CD4-positive, alpha-beta T cell (primary cell): ENCODE data around the gene SMTNL1. TPM values are rescaled to one million over a fixed set of nuclear protein-coding genes. Genes with fewer than 3 reads are reported as not detected.
A peak's percentile ranks its signal among the peaks of the same experiment; 100 is the strongest.

Source experiments
- ATAC-seq: fragments of 200-7000 bp; cut with Tn5 transposase; one replicate; pipeline ENCODE4 v1.10.0; 2022; ENCODE audit warnings: mild to moderate bottlenecking; ENCODE audit not compliant: poor library complexity
- CTCF ChIA-PET: fragments of 350-600 bp; sonication (Branson Sonifier 250); formaldehyde crosslinking; loops from one replicate; lab custom pipeline; 2021; ENCODE audit warnings: antibody characterized with exemption, inconsistent platforms; lab: Charles Lee
- POLR2A ChIA-PET: fragments of 350-600 bp; sonication (Branson Sonifier 250); formaldehyde crosslinking; loops from one replicate; lab custom pipeline; 2021; ENCODE audit warnings: antibody characterized with exemption, inconsistent platforms; lab: Charles Lee
- DNase-seq, 14 experiments: peaks; one replicate each; pipeline ENCODE4 v3.0.0-alpha.2; 2013 to 2020; ENCODE audit warnings: mixed read lengths in 2 of 14
- H3K27ac ChIP-seq, 2 donors: one replicate each; pipeline versions ENCODE4 v1.5.1 to v1.7.0; 2013; ENCODE audit warnings: low read length in 2 of 2, low read depth in 1 of 2, mild to moderate bottlenecking in 1 of 2
- H3K27me3 ChIP-seq, 2 experiments: 1 replicate in 1 of 2; 2 replicates in 1 of 2; pipeline versions ENCODE4 v1.6.1 to v1.7.0; 2013; ENCODE audit warnings: low read length in 2 of 2, control low read depth in 1 of 2, mild to moderate bottlenecking in 1 of 2, moderate library complexity in 1 of 2; ENCODE audit not compliant: insufficient read depth in 2 of 2, control insufficient read depth in 1 of 2
- H3K36me3 ChIP-seq: one replicate; pipeline ENCODE4 v1.6.1; 2013; ENCODE audit warnings: low read length, control low read depth; ENCODE audit not compliant: insufficient read depth
- H3K4me1 ChIP-seq: one replicate; pipeline ENCODE4 v1.6.1; 2013; ENCODE audit warnings: low read length, control low read depth; ENCODE audit not compliant: insufficient read depth
- H3K4me3 ChIP-seq: one replicate; pipeline ENCODE4 v1.5.1; 2013; ENCODE audit warnings: mild to moderate bottlenecking, low read length, moderate library complexity
- H3K9me3 ChIP-seq, 2 experiments: 1 replicate in 1 of 2; 2 replicates in 1 of 2; pipeline versions ENCODE4 v1.6.1 to v1.7.0; 2013; ENCODE audit warnings: low read length in 2 of 2, mild to moderate bottlenecking in 2 of 2, control low read depth in 1 of 2, moderate library complexity in 1 of 2; ENCODE audit not compliant: control insufficient read depth in 1 of 2, insufficient read depth in 1 of 2
- H3K27ac Mint-ChIP-seq: one replicate; pipeline ENCODE4 v1.8.0; 2020; ENCODE audit warnings: mixed read lengths
- H3K27me3 Mint-ChIP-seq: one replicate; pipeline ENCODE4 v1.8.0; 2021; ENCODE audit warnings: mixed read lengths
- H3K36me3 Mint-ChIP-seq: one replicate; pipeline ENCODE4 v1.8.0; 2021; ENCODE audit warnings: low read depth, mixed read lengths
- H3K4me1 Mint-ChIP-seq: one replicate; pipeline ENCODE4 v1.8.0; 2021; ENCODE audit warnings: low read depth, mixed read lengths
- H3K4me3 Mint-ChIP-seq: one replicate; pipeline ENCODE4 v1.8.0; 2020; ENCODE audit warnings: mild to moderate bottlenecking, mixed read lengths
- H3K9me3 Mint-ChIP-seq: one replicate; pipeline ENCODE4 v1.8.0; 2020; ENCODE audit warnings: mixed read lengths
- intact Hi-C, 2 experiments: fragments of 100-400 bp; cut with DNase I in 1 of 2; cut with micrococcal nuclease in 1 of 2; formaldehyde crosslinking; loops; one replicate each; pipeline versions ENCODE4 v1.15.1 to v1.9.0; 2023 to 2025; cut with DNase I, micrococcal nuclease
- total RNA-seq, 174 experiments: library from RNA in 2 of 174; stranded (reverse) in 2 of 174; gene quantifications; one replicate each; pipeline ENCODE4 v1.2.3 and lab custom pipeline; 2021 to 2026
- TF ChIP-seq, protein P1 (sequence below): fragments of 200-600 bp; IDR thresholded peaks from one replicate; pipeline ENCODE4 v1.8.0; 2022; ENCODE audit warnings: antibody characterized with exemption, mild to moderate bottlenecking

SMTNL1 gene
- total RNA-seq, 2 experiments from 2014 or later = not detected

DNA sequence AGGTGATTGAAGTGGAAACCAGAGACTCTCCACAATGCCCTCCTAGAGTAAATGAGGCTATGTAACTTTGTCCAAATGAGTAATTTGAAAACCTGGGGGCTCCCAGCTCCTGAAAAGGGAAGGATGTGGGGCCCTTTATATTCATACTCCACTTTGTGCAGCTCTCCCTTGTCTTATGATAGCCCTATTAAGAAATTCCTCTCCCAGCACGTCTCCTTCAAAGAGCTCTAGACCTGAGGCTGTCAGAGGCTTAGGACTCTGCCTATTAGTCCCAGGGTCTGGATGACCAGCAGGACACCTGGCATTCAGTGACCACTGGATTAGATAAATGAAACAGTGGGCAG is 24.0 kb upstream of the SMTNL1 start:
- ATAC-seq (no peak), DNase-seq (no peak)
- Mint-ChIP-seq H3K4me3 (peak overlapping the region; percentile 98), H3K9me3 (no peaks in the 10 kb centered on the region), H3K27ac (peak overlapping the region; percentile 69), H3K27me3 (no peaks in the 10 kb centered on the region), H3K4me1 (peaks cover 35% of the 10 kb centered on the region), H3K36me3 (peaks cover 6% of the 10 kb centered on the region)
- Histone ChIP-seq H3K9me3 (peaks cover 0 to 5% of the 10 kb centered on the region in 2 experiments), H3K27me3 (no peaks in the 10 kb centered on the region), H3K4me3 (no peak overlapping the region), H3K4me1 (peaks cover 32% of the 10 kb centered on the region), H3K27ac (no peak overlapping the region), H3K36me3 (no peaks in the 10 kb centered on the region)
- TF ChIP-seq, protein P1, sequence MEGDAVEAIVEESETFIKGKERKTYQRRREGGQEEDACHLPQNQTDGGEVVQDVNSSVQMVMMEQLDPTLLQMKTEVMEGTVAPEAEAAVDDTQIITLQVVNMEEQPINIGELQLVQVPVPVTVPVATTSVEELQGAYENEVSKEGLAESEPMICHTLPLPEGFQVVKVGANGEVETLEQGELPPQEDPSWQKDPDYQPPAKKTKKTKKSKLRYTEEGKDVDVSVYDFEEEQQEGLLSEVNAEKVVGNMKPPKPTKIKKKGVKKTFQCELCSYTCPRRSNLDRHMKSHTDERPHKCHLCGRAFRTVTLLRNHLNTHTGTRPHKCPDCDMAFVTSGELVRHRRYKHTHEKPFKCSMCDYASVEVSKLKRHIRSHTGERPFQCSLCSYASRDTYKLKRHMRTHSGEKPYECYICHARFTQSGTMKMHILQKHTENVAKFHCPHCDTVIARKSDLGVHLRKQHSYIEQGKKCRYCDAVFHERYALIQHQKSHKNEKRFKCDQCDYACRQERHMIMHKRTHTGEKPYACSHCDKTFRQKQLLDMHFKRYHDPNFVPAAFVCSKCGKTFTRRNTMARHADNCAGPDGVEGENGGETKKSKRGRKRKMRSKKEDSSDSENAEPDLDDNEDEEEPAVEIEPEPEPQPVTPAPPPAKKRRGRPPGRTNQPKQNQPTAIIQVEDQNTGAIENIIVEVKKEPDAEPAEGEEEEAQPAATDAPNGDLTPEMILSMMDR = no peak
- intact Hi-C loops = no loop called here
- ChIA-PET POLR2A (interaction anchor here (1.5 to 1.6 kb wide), 2 partner anchors 11 to 20 kb away, joined by 3 to 9 read pairs; no protein-coding TSS in a partner anchor), CTCF (interaction anchor here (1.0 to 4.9 kb wide), 3 partner anchors 14 to 56 kb away, joined by 4 to 19 read pairs (median 9); no protein-coding TSS in a partner anchor)

- peak; percentile 51 for ATAC-seq
- ChIA-PET POLR2A (interaction anchor here (0.7 to 1.8 kb wide), 7 partner anchors 10 to 189 kb away, joined by 3 to 9 read pairs (median 3); no protein-coding TSS in a partner anchor), CTCF (interaction anchor here (1.0 to 4.9 kb wide), 3 partner anchors 13 to 56 kb away, joined by 4 to 19 read pairs (median 9); no protein-coding TSS in a partner anchor)
Observed at GRCh38 chr11:57513911-57514537, 23.4 kb upstream of the SMTNL1 start.

DNA sequence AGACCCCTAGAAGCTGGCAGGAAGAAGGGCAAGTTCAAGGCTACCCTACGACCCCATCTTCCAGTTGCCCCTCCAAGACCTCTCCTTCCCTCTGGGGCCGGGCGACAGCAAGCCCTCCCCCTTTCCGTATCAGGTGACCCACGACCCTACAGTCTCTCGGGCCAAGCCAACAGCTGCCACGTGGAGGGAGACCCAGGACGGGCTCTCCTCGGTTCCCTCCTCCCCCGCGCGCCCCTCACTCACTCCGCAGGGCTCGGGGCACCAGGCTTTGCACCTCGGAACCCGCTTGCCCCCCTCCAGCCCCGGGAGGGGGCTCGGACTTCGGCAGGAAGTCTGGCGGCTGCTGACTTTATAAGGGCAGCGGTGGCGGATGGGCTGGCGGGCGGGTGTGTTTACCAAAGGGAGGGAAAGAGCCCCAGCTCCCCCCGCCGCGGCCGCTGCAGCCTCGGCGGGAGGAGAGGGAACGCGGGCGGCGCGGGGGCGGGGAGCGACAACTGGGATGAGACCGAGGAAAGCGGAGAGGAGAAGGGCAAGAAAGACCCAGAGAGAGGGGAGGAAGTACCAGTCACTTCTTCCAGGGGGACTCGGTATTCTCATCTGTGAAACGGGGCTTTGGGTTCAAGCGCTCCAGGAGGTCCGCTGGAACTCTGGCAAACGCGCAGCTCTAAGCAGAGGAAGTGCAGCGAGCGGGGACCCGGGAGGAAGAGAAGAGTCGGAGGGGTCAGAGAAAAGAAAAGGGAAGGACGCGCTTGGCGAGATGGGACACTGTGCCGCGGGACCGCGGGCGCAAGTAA is 22.7 kb upstream of the SMTNL1 start:
- H3K27me3 Mint-ChIP-seq = no peaks in the 10 kb centered on the region
- peak overlapping the region; percentile 98 for H3K4me3 Mint-ChIP-seq
- peaks cover 32% of the 10 kb centered on the region for H3K4me1 ChIP-seq
- peaks cover 34% of the 10 kb centered on the region for H3K4me1 Mint-ChIP-seq
- DNase-seq = peak; percentile 10 to 71 (median 44)
- H3K9me3 Mint-ChIP-seq = no peaks in the 10 kb centered on the region
- POLR2A ChIA-PET = interaction anchor here (0.7 to 1.8 kb wide), 9 partner anchors 10 to 1064 kb away, joined by 3 to 7 read pairs (median 3); partner anchors contain the start of genes LPXN and ZFP91
- CTCF ChIA-PET = interaction anchor here (0.8 to 4.9 kb wide), 3 partner anchors 13 to 130 kb away, joined by 3 to 19 read pairs (median 9); no protein-coding TSS in a partner anchor
- H3K27me3 ChIP-seq = no peaks in the 10 kb centered on the region
- peaks cover 6% of the 10 kb centered on the region for H3K36me3 Mint-ChIP-seq
- no peaks in the 10 kb centered on the region for H3K36me3 ChIP-seq
- peaks cover 0 to 5% of the 10 kb centered on the region in 2 experiments for H3K9me3 ChIP-seq
- H3K4me3 ChIP-seq = peak overlapping the region; percentile 95
- peak; percentile 67 for ATAC-seq
- intact Hi-C loops = no loop called here
- peak overlapping the region; percentile 44 for H3K27ac Mint-ChIP-seq
- TF ChIP-seq, protein P1 = no peak
- no peak overlapping the region for H3K27ac ChIP-seq

More at GRCh38 chr11:57513911-57514537, 23.4 kb upstream of the SMTNL1 start:
- H3K27me3 ChIP-seq = no peaks in the 10 kb centered on the region
- H3K27ac ChIP-seq = no peak overlapping the region
- Mint-ChIP-seq H3K4me3 (peak overlapping the region; percentile 98), H3K36me3 (peaks cover 6% of the 10 kb centered on the region), H3K27ac (peak overlapping the region; percentile 69), H3K9me3 (no peaks in the 10 kb centered on the region), H3K27me3 (no peaks in the 10 kb centered on the region), H3K4me1 (peaks cover 35% of the 10 kb centered on the region)
- H3K9me3 ChIP-seq = peaks cover 0 to 5% of the 10 kb centered on the region in 2 experiments
- H3K4me3 ChIP-seq = peak overlapping the region; percentile 95
- peaks cover 32% of the 10 kb centered on the region for H3K4me1 ChIP-seq
- TF ChIP-seq, protein P1 = no peak
- no peaks in the 10 kb centered on the region for H3K36me3 ChIP-seq
- peak in 7 of 14 experiments; percentile 15 to 57 (median 50) for DNase-seq
- intact Hi-C loops = no loop called here
